K562 (cell line): ENCODE data around the gene N4BP2.

Experiments used
- JUND ChIP-seq, 2 experiments: IDR thresholded peaks; 2 replicates in 1 of 2; 3 replicates in 1 of 2; pipeline ENCODE4 v1.6.1; 2011; ENCODE audit warnings: borderline replicate concordance in 2 of 2, low read depth in 2 of 2, low read length in 2 of 2, improper control_type of control experiment in 1 of 2, missing biosample characterization in 1 of 2, missing genetic modification characterization in 1 of 2, missing genetic modification reagents in 1 of 2
- POLR2A ChIP-seq: fragments of 450-650 bp; conservative IDR thresholded peaks from 2 replicates; pipeline ENCODE4 v1.6.1; 2016

- TF ChIP-seq POLR2A (no peak), JUND (IDR thresholded peaks at IDR 0.05; ENCODE audit: borderline replicate concordance, low read depth, low read length) (no peak), JUND (tag; IDR thresholded peaks at IDR 0.05; ENCODE audit: borderline replicate concordance, low read depth, low read length) (no peak)
These were observed 55.6 kb downstream of the N4BP2 start for GRCh38 chr4:40112027-40112792.
